Natural killer cell (primary cell): ENCODE data around the gene CORO2B. TPM values are rescaled to one million over a fixed set of nuclear protein-coding genes. Genes with fewer than 3 reads are reported as not detected.
"Not testable (repeated sequence)": the region's sequence is repeated elsewhere in the genome, so short reads cannot be mapped to it uniquely, and the experiment has no call there.

ENCODE experiments used
- ATAC-seq, 3 donors: fragments of 150-1000 bp in 2 of 3; fragments of 200-7000 bp in 1 of 3; cut with Tn5 transposase; 1 replicate in 1 of 3; 2 replicates in 2 of 3; pipeline ENCODE4 v1.10.0; 2021; ENCODE audit warnings: mild to moderate bottlenecking in 2 of 3, moderate library complexity in 2 of 3
- DNase-seq, 2 donors: peaks; one replicate each; pipeline versions ENCODE4 v3.0.0 to v3.0.0-alpha.2; 2013 to 2021; ENCODE audit warnings: mixed read lengths in 1 of 2
- H3K27ac ChIP-seq: one replicate; pipeline ENCODE4 v1.5.1; 2013; ENCODE audit warnings: mild to moderate bottlenecking, low read length
- H3K27me3 ChIP-seq: one replicate; pipeline ENCODE4 v1.6.1; 2013; ENCODE audit warnings: low read length; ENCODE audit not compliant: control insufficient read depth, insufficient read depth
- H3K36me3 ChIP-seq: one replicate; pipeline ENCODE4 v1.6.1; 2013; ENCODE audit warnings: low read length; ENCODE audit not compliant: control insufficient read depth, insufficient read depth
- H3K4me1 ChIP-seq: one replicate; pipeline ENCODE4 v1.6.1; 2013; ENCODE audit warnings: low read length; ENCODE audit not compliant: control insufficient read depth, insufficient read depth
- H3K4me3 ChIP-seq: one replicate; pipeline ENCODE4 v1.5.1; 2013; ENCODE audit warnings: low read length
- H3K9me3 ChIP-seq: one replicate; pipeline ENCODE4 v1.6.1; 2013; ENCODE audit warnings: low read length; ENCODE audit not compliant: control insufficient read depth, insufficient read depth
- H3K27ac Mint-ChIP-seq, 2 donors: one replicate each; pipeline ENCODE4 v1.8.0; 2022; ENCODE audit warnings: mild to moderate bottlenecking in 2 of 2, mixed read lengths in 2 of 2, moderate library complexity in 1 of 2
- H3K27me3 Mint-ChIP-seq, 2 donors: one replicate each; pipeline ENCODE4 v1.8.0; 2022; ENCODE audit warnings: low read depth in 2 of 2, mixed read lengths in 2 of 2
- H3K36me3 Mint-ChIP-seq: one replicate; pipeline ENCODE4 v1.8.0; 2022; ENCODE audit warnings: mixed read lengths
- H3K4me1 Mint-ChIP-seq, 2 donors: one replicate each; pipeline ENCODE4 v1.8.0; 2022; ENCODE audit warnings: mixed read lengths in 2 of 2
- H3K4me3 Mint-ChIP-seq: one replicate; pipeline ENCODE4 v1.8.0; 2022; ENCODE audit warnings: mild to moderate bottlenecking, moderate library complexity, mixed read lengths
- H3K9me3 Mint-ChIP-seq, 2 donors: one replicate each; pipeline ENCODE4 v1.8.0; 2022; ENCODE audit warnings: mixed read lengths in 2 of 2
- WGBS: methylation state at CpG from one replicate; pipeline ENCODE4 v1.1.7; 2013; ENCODE audit warnings: missing lambda C conversion rate; ENCODE audit not compliant: insufficient coverage; 5-methylcytosine and 5-hydroxymethylcytosine counted together
- intact Hi-C: fragments of 100-400 bp; cut with micrococcal nuclease; formaldehyde crosslinking; loops from one replicate; pipeline ENCODE4 v1.14.2; 2022
- total RNA-seq, 4 donors: library from RNA; stranded (reverse); fragments of 120-200 nt in 1 of 4; gene quantifications; one replicate each; pipeline versions ENCODE4 v1.2.3 to v1.2.4, GENCODE V29; 2013 to 2022
- TF ChIP-seq, protein P1 (sequence below): fragments of 200-600 bp; IDR thresholded peaks from one replicate; pipeline ENCODE4 v1.8.0; 2022; ENCODE audit warnings: antibody characterized with exemption

CORO2B gene
- total RNA-seq, 3 donors from 2014 or later (not counting 1 experiment from before 2014, with no cell fraction given): 0.13 TPM; not detected in 2

DNA sequence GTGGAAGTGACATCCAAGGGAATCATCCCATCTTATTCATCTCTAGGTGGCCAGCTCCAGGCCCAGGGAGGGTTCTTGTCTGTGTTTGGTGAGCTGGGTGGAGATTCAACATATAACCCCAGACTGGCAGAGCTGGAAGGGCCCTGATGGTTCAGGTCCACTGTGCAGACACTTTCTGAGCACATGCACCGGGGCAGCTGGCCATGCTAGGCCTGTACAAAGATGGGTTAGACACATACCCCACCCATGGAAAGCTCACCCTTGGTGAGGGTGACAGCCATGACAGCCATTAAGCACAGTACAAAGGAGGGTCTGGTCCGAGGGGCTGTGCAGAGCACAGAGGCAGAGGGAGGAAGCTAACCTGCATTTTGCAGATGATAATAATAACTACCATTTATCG is 100.4 kb downstream of the CORO2B start:
- TF ChIP-seq, protein P1, sequence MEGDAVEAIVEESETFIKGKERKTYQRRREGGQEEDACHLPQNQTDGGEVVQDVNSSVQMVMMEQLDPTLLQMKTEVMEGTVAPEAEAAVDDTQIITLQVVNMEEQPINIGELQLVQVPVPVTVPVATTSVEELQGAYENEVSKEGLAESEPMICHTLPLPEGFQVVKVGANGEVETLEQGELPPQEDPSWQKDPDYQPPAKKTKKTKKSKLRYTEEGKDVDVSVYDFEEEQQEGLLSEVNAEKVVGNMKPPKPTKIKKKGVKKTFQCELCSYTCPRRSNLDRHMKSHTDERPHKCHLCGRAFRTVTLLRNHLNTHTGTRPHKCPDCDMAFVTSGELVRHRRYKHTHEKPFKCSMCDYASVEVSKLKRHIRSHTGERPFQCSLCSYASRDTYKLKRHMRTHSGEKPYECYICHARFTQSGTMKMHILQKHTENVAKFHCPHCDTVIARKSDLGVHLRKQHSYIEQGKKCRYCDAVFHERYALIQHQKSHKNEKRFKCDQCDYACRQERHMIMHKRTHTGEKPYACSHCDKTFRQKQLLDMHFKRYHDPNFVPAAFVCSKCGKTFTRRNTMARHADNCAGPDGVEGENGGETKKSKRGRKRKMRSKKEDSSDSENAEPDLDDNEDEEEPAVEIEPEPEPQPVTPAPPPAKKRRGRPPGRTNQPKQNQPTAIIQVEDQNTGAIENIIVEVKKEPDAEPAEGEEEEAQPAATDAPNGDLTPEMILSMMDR: no peak
- Histone ChIP-seq H3K27ac (no peak overlapping the region), H3K4me1 (peaks cover 4% of the 10 kb centered on the region), H3K9me3 (no peaks in the 10 kb centered on the region), H3K36me3 (no peaks in the 10 kb centered on the region), H3K27me3 (no peaks in the 10 kb centered on the region), H3K4me3 (no peak overlapping the region)
- 60% methylated on average over 3 of the region's 3 CpGs for WGBS
- intact Hi-C loops: no loop called here
- ATAC-seq (no peak), DNase-seq (no peak)
- H3K4me1 Mint-ChIP-seq: no peaks in the 10 kb centered on the region
- H3K4me3 Mint-ChIP-seq: no peak overlapping the region
- H3K9me3 Mint-ChIP-seq: no peaks in the 10 kb centered on the region
- H3K27me3 Mint-ChIP-seq: no peaks in the 10 kb centered on the region
- no peak overlapping the region for H3K27ac Mint-ChIP-seq
- H3K36me3 Mint-ChIP-seq: no peaks in the 10 kb centered on the region

DNA sequence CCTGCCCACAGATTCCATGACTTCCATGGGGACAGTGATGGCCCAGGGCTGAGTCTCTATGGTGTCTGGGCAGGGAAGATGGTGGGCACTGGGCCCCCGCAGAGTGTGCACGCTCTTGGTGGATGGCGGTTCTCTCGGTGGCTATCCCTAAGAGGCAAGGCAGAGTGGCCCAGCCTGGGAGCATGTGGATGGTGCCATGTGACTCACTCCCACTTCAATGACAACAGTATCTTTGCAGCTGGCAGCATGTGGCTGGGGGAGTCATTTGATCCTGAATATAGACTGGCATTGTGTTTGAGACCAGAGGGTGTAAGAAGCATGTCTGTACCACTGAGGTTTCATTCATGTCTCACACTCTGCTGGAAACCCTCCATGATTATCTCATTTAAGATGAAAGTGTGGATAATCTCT is 101.2 kb downstream of the CORO2B start:
- intact Hi-C loops: no loop called here
- no peak for ATAC-seq

DNA sequence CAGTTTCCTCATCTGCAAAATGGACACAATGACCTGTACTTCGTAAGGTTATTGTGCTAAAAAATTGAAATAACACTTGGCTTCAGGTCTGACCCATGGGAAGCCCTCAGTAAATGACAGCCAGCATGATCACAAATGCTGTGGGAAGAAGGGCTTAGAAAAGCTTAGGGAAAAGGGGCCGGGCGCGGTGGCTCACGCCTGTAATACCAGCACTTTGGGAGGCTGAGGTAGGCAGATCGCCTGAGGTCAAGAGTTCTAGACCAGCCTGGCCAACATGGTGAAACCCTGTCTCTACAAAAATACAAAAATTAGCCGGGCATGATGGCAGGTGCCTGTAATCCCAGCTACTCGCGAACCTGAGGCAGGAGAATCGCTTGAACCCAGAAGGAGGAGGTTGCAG is 102.0 kb downstream of the CORO2B start:
- intact Hi-C loops, H3K36me3 ChIP-seq, H3K9me3 Mint-ChIP-seq, H3K27me3 ChIP-seq, H3K9me3 ChIP-seq, H3K4me1 ChIP-seq, H3K27ac Mint-ChIP-seq, H3K27ac ChIP-seq, H3K27me3 Mint-ChIP-seq, H3K4me1 Mint-ChIP-seq, DNase-seq, H3K36me3 Mint-ChIP-seq, H3K4me3 Mint-ChIP-seq, ATAC-seq, H3K4me3 ChIP-seq: not testable (repeated sequence)
- WGBS: 92% methylated on average over 10 of the region's 10 CpGs

More for the DNA sequence above, 101.2 kb downstream of the CORO2B start:
- TF ChIP-seq, protein P1: no peak
- DNase-seq: no peak
- Mint-ChIP-seq H3K36me3 (no peaks in the 10 kb centered on the region), H3K9me3 (no peaks in the 10 kb centered on the region), H3K4me3 (no peak overlapping the region), H3K27me3 (no peaks in the 10 kb centered on the region), H3K27ac (no peak overlapping the region), H3K4me1 (no peaks in the 10 kb centered on the region)
- no peak overlapping the region for H3K27ac ChIP-seq
- no peaks in the 10 kb centered on the region for H3K4me1 ChIP-seq
- 95% methylated on average over 4 of the region's 4 CpGs for WGBS
- no peaks in the 10 kb centered on the region for H3K9me3 ChIP-seq
- H3K27me3 ChIP-seq: no peaks in the 10 kb centered on the region
- H3K36me3 ChIP-seq: no peaks in the 10 kb centered on the region
- H3K4me3 ChIP-seq: no peak overlapping the region

DNA sequence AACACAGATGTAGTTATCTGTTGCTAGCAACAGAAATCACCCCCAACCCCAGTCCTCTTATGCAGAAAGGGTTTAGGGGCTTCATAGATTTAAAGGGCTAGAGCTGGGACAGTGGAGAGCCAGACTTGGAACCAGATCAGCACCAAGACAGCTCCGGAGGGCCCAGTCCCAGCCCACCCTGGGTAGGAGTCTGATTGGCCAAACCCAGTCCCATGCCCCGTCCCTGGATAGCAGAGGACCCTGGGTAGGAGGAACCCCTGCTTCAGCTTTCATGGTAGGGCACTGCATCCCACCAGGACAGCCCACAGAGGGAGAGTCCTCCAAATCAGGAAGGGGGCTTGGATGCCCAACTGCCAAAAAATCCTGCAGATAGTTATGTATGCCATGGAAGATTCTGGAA is 103.0 kb downstream of the CORO2B start:
- H3K9me3 Mint-ChIP-seq: no peaks in the 10 kb centered on the region
- no peak overlapping the region for H3K4me3 Mint-ChIP-seq
- 86% methylated on average over 2 of the region's 2 CpGs for WGBS
- Histone ChIP-seq H3K4me3 (no peak overlapping the region), H3K4me1 (no peaks in the 10 kb centered on the region), H3K27ac (no peak overlapping the region), H3K27me3 (no peaks in the 10 kb centered on the region), H3K36me3 (no peaks in the 10 kb centered on the region), H3K9me3 (no peaks in the 10 kb centered on the region)
- no peaks in the 10 kb centered on the region for H3K36me3 Mint-ChIP-seq
- DNase-seq (no peak), ATAC-seq (no peak)
- H3K27ac Mint-ChIP-seq: no peak overlapping the region
- intact Hi-C loops: no loop called here
- H3K4me1 Mint-ChIP-seq: no peaks in the 10 kb centered on the region
- no peaks in the 10 kb centered on the region for H3K27me3 Mint-ChIP-seq
- TF ChIP-seq, protein P1: no peak
